NT2/D1 (cell line): Measurements from ENCODE around the gene NFIA.

Experiments
- DNase-seq: peaks from one replicate; pipeline ENCODE4 v3.0.0-alpha.2; 2011; ENCODE audit warnings: low read depth, low spot score
- H3K27me3 ChIP-seq: 2 replicates; pipeline ENCODE4 v1.6.0; 2011; ENCODE audit warnings: mild to moderate bottlenecking; ENCODE audit not compliant: insufficient read length, insufficient read depth
- H3K36me3 ChIP-seq: 2 replicates; pipeline ENCODE4 v1.6.1; 2011; ENCODE audit warnings: mild to moderate bottlenecking, low read length, mixed read lengths; ENCODE audit not compliant: insufficient read depth, insufficient read length
- H3K4me1 ChIP-seq: 2 replicates; pipeline ENCODE4 v1.5.1; 2011; ENCODE audit not compliant: insufficient read depth, insufficient read length
- H3K4me3 ChIP-seq: 2 replicates; pipeline ENCODE4 v1.5.1; 2011; ENCODE audit warnings: low read depth; ENCODE audit not compliant: insufficient read length
- H3K9ac ChIP-seq: 2 replicates; pipeline ENCODE4 v1.6.0; 2011; ENCODE audit warnings: low read depth; ENCODE audit not compliant: insufficient read length
- H3K9me3 ChIP-seq: 2 replicates; pipeline ENCODE4 v1.5.1; 2011; ENCODE audit warnings: mild to moderate bottlenecking, low read length; ENCODE audit not compliant: insufficient read depth
- SUZ12 ChIP-seq: IDR thresholded peaks from 2 replicates; pipeline ENCODE4 v1.6.1; 2011; ENCODE audit not compliant: insufficient read length, insufficient read depth; ENCODE audit errors: extremely low read depth
- YY1 ChIP-seq: IDR thresholded peaks from 2 replicates; pipeline ENCODE4 v1.6.1; 2011; ENCODE audit not compliant: insufficient read length, insufficient read depth
- ZNF274 ChIP-seq: IDR thresholded peaks from 2 replicates; pipeline ENCODE4 v1.6.1; 2011; ENCODE audit warnings: mild to moderate bottlenecking, low read depth, low read length

The NFIA gene

DNA sequence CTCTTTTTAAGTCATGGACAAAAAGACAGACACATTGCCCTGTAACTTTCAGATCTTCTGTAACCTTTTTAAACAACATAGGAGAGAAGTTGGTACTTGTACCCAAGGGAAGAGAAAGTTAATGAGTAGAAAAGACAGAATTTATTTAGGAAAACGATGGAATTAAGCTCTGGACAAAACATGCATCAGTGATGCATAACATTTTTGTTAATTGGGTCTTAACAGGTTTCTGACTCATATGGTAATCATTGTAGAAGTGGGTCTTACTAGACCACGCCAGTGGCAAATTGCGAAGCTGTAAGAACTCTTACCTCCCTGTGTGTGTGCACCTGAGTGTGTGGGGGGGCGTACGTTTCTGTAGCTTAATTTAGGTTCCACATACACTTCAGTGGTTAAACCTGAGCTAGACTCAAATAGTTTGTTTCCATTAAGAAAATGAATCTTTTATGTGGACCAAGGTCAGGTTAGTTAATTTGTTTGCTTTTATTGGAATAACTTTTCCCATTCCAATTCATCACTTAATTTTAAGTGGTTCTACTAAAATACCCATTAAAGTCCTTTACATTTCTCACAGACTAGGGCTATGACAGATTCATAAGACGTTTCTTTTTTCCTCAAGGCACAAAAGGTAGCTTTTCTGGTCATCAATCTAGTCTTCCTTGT lies 48.1 kb downstream of the NFIA start:
- Histone ChIP-seq H3K27me3 (no peaks in the 10 kb centered on the region), H3K4me3 (no peak overlapping the region), H3K36me3 (no peaks in the 10 kb centered on the region), H3K9me3 (no peaks in the 10 kb centered on the region), H3K4me1 (no peaks in the 10 kb centered on the region), H3K9ac (no peak overlapping the region)
- no peak for TF ChIP-seq YY1
- no peak for TF ChIP-seq SUZ12
- no peak for TF ChIP-seq ZNF274
- DNase-seq: no peak

DNA sequence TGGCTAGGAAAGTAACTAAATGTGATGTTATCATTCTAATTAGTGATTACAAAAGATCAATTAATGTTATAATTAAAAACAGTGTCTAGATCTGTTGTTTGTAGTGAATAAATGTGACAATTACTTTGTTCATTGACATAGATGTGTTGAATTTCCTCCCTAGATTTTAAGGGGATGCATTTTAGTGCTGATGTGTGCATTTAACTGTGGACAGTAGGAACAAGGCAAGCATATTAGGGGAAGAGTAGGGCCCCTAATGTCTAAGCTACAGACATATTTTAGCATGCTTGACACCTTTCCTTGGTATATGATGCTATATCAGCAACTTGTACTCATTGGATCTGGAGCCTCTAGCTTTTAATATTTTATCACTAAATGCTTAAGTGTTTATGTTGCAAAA lies 48.9 kb downstream of the NFIA start:
- H3K4me3 ChIP-seq: no peak overlapping the region
- no peaks in the 10 kb centered on the region for H3K27me3 ChIP-seq
- H3K4me1 ChIP-seq: no peaks in the 10 kb centered on the region
- H3K9ac ChIP-seq: no peak overlapping the region
- no peak for DNase-seq
- no peak for TF ChIP-seq SUZ12
- no peak for TF ChIP-seq YY1
- TF ChIP-seq ZNF274: no peak
- H3K9me3 ChIP-seq: no peaks in the 10 kb centered on the region
- H3K36me3 ChIP-seq: no peaks in the 10 kb centered on the region

GRCh38 chr1:61131716-61132115 lies 49.4 kb downstream of the NFIA start:
- Histone ChIP-seq H3K36me3 (no peaks in the 10 kb centered on the region), H3K27me3 (no peaks in the 10 kb centered on the region), H3K9ac (no peak overlapping the region), H3K4me3 (no peak overlapping the region), H3K9me3 (no peaks in the 10 kb centered on the region), H3K4me1 (no peaks in the 10 kb centered on the region)
- TF ChIP-seq SUZ12: no peak
- TF ChIP-seq YY1: no peak
- TF ChIP-seq ZNF274: no peak
- no peak for DNase-seq

DNA sequence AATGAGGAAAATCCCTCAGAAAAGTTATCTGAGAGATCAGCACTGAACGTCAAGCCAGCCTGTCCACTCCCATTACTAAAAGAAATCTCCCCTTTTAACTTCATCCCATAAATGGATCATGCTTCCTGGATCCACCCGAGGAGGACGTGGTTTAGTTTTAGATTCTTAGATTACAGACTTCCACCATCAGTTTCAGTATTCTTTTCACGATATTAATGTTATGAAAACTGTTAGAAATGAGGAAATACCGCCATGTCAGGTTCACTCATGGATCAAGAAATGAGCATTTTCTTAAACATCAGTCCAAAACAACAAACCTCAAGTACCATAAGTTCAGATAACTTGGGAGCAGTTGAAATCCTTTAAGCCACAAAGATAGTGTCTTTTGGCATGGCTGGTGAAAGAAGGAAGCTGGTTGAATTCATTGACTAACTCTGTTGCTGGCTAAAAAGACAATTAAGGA lies 49.8 kb downstream of the NFIA start:
- H3K27me3 ChIP-seq: no peaks in the 10 kb centered on the region
- no peak overlapping the region for H3K4me3 ChIP-seq
- H3K4me1 ChIP-seq: no peaks in the 10 kb centered on the region
- H3K9me3 ChIP-seq: no peaks in the 10 kb centered on the region
- TF ChIP-seq YY1: no peak
- TF ChIP-seq ZNF274: no peak
- no peak for TF ChIP-seq SUZ12
- no peak overlapping the region for H3K9ac ChIP-seq
- no peaks in the 10 kb centered on the region for H3K36me3 ChIP-seq
- no peak for DNase-seq

DNA sequence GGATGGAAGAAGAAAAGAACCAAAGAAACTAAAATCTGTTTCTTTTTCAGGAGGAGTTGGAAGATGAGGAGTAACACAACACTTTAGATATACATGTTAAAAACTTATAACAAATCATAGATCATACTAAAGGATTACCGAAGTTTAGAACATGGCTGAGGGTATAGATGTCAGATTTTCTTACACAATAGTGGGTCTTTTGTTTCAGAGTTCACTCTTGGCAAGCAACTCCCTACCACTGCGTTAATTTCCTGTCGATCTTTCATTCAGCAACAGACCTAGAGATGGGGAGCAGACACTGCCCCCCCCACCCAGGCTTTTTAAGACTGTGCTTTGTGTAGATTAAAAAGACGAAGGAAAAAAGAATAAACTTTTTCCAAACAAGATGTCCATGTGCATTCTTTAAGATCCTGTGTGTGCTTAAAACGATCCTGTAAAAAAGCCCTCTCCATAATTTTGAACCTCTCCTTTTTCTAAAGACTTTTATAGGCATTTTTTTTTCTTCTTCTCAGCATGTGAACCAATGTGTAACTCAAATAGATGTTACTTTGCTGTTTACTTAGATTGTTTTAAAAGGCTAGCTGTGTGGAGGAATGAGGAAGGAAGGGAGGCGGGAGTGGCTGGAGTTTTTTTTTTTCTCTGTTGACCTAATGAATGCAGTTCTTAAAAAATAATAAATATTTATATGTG lies 50.4 kb downstream of the NFIA start:
- Histone ChIP-seq H3K9me3 (no peaks in the 10 kb centered on the region), H3K4me3 (no peak overlapping the region), H3K4me1 (no peaks in the 10 kb centered on the region), H3K9ac (no peak overlapping the region), H3K36me3 (no peaks in the 10 kb centered on the region), H3K27me3 (no peaks in the 10 kb centered on the region)
- TF ChIP-seq YY1: no peak
- TF ChIP-seq ZNF274: no peak
- TF ChIP-seq SUZ12: no peak
- no peak for DNase-seq

DNA sequence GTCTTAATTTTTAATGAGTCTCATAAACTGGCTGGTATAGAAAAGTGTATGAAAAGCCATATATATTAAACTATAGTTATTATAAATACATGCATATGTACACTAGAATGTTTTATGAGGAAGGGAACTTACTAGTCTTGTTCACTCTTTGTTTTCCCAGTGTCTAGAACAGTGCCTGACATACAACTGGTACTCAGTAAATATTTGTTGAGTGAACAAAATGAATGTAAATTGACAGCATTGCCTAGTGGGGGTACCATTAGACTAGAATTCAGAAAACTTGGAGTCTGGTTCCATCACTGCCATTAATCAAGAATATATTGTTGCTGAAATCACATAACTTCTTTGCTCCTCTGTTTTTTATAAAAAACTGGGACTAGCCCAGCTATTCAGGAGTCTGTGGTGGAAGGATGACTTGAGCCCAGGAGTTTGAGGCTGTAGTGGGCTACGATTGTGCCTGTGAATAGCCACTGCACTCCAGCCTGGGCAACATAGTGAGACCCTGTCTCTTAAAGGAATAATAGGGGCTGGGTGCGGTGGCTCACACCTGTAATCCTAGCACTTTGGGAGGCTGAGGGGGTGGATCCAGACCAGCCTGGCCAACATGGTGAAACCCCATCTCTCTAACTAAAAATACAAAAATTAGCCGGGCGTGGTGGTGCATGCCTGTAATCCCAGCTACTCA lies 51.1 kb downstream of the NFIA start:
- Histone ChIP-seq H3K4me1 (no peaks in the 10 kb centered on the region), H3K4me3 (no peak overlapping the region), H3K9ac (no peak overlapping the region), H3K36me3 (no peaks in the 10 kb centered on the region), H3K9me3 (no peaks in the 10 kb centered on the region), H3K27me3 (no peaks in the 10 kb centered on the region)
- DNase-seq: no peak
- TF ChIP-seq ZNF274 (no peak), SUZ12 (no peak), YY1 (no peak)

- Histone ChIP-seq H3K4me1 (no peaks in the 10 kb centered on the region), H3K9ac (no peak overlapping the region)
- TF ChIP-seq SUZ12 (no peak), ZNF274 (no peak), YY1 (no peak)
Measured at GRCh38 chr1:61135291-61135690, 52.9 kb downstream of the NFIA start.

More at GRCh38 chr1:61135291-61135690, 52.9 kb downstream of the NFIA start:
- no peak overlapping the region for H3K4me3 ChIP-seq
- H3K9me3 ChIP-seq: no peaks in the 10 kb centered on the region
- H3K36me3 ChIP-seq: no peaks in the 10 kb centered on the region
- no peaks in the 10 kb centered on the region for H3K27me3 ChIP-seq
- no peak for DNase-seq
